HuH-7 (cell line): Measurements from ENCODE around the gene PRODH2.
"Not testable (repeated sequence)": the region's sequence is repeated elsewhere in the genome, so short reads cannot be mapped to it uniquely, and the experiment has no call there.

Source experiments
- DNase-seq: peaks from one replicate; pipeline ENCODE4 v3.0.0; 2011; ENCODE audit warnings: low spot score

PRODH2 gene

DNA sequence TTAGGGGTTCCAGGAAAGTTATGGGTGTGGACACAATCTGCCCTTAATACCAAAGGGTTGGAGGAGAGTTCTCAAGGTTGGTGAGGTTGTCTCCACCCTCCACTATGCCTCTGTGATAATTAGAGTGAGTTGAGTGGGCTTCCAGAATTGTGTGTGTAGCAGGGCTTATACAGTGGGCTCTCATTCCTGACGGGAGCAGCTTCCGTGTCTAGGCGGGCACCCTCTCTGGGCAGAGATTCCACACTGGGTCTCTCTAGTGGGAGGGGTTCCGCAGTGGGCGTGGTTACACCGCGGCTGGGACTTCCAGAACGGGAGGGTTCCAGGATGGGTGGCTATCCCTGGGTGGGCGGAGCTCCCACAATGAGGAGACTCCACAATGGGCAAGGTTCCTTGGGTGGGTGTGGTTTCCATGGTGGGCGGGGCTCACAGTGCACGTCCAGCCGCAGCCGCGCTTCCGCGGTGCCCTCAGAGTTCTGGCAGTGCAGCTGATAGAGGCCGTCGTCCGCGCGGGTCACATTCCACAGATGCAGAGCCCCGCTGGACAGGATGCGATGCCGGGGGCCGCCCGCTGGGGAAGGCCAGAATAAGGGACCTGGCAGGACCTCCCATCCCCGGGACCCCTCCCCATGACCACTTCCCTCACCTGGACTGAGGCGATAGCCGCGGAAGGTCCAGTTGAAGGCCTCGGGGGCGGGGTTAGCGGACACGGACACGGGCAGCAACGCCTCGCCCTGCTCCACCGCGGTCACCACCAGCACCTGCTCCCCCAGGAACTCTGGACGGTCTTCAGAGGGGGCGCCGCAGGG lies 31.2 kb upstream of the PRODH2 start:
- no peak for DNase-seq

DNA sequence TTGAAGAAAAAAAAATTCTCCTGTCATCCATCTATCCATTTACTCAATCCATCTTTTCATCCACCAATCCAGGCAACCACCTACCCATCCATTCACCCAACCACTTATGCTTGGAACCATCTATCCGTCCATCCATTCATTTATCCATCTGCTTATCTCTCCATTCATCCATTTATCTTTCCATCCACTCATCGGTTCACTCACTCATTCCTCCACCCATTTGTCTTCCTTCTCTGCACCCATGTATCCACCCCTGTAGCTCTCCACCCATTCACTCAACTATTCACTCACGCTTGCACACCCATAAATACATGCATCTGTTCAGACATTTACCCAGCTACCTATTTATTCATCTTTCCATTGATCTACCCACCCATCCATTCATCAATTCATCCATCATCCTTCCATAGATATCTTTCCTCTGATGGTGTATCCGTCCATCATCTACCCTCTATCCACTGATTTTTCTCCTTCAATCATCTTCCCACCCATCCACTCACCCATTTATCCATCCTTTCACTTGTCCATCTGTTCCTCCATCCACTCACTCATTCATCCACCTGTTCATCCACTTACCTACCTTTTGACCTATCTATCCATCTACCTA lies 30.1 kb upstream of the PRODH2 start:
- DNase-seq = no peak

DNA sequence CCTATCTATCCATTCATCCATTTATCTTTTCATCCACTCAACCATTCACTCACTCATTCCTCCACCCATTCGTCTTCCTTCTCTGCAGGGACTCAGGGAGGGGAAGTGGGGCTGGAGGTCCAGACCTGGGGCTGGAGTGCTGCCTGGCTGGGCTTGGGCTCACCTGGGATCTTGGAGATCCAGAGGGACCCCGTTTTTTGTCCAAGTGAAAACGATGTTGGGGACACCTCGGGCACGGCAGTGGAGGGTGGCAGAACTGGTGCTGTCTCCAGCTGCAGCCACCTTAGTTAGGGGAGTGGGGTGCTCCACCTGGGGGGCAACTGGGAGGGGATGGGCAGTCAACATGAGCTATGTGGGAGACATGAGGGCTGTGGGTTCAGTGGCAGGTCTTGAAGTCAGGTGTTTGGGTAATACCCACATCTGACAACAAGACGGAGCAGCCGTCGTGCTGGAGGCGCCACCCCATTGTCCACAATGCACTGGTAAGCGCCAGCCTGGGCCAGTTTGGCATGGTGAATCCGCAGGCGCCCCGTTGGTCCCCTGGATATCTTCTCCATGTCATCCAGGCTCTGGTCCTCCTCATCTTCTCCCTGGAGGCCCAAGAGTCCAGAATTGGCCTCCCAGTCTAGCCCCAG lies 29.4 kb upstream of the PRODH2 start:
- no peak for DNase-seq

- DNase-seq = not testable (repeated sequence)
Observed at GRCh38 chr19:35836096-35836495, 23.5 kb upstream of the PRODH2 start.

DNA sequence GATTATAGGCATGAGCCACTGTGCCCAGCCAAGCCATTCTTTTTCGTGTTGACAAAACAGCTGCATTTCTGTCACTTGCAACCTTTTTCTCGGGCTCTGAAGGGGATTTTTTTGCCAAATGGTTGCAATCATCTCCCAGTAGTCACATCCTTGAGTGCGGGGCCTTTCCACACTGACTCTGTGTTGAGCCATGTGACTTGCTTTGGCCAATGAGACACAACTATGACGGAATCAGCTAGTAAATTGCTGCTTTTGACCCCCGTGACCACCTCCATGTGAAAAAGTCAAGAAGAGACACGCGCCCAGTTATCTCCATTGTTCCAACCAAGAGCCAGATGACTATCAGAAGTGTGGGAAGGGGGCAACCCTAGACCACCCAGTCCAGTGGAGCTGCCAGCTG lies 21.3 kb upstream of the PRODH2 start:
- no peak for DNase-seq

- no peak for DNase-seq
Observed at GRCh38 chr19:35832054-35832453, 19.4 kb upstream of the PRODH2 start.

DNA sequence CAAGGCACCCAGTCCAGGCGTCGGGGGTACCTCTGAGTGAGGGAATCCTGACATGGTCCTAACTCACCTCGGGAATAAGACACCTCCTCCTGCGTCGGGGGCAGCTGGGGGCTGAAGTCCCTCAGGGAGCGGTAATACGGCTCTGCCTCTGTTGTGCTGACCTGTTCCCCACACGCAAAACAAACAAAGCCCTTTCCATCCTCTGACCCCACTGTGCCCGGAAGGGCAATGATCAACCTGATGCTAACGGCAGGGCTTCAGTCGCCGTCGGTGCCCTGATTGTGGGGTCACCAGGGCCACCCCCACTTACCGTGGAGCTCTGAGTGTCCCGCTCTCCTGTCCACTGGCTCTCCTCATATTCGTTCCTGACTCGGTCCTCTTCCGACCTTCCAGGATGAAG lies 18.3 kb upstream of the PRODH2 start:
- no peak for DNase-seq

GRCh38 chr19:35828692-35829301 lies 16.2 kb upstream of the PRODH2 start:
- DNase-seq = peak; percentile 84

DNA sequence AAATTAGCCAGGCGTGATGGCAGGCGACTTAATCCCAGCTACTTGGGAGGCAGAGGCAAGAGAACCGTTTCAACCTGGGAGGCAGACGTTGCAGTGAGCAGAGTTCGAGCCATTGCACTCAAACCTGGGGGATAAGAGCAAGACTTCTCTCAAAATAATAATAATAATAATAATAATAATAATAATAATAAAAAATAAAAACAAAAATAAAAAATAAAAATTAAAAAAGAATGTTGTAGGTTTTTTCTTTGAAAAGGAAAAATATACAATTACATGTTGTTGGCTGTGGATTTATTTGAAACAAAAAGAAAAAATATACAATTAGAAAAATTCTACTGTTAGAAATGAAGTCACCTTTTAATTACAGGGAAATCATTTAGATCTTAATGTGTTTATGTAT lies 11.5 kb upstream of the PRODH2 start:
- DNase-seq = no peak

GRCh38 chr19:35822579-35822978 lies 9.9 kb upstream of the PRODH2 start:
- no peak for DNase-seq

DNA sequence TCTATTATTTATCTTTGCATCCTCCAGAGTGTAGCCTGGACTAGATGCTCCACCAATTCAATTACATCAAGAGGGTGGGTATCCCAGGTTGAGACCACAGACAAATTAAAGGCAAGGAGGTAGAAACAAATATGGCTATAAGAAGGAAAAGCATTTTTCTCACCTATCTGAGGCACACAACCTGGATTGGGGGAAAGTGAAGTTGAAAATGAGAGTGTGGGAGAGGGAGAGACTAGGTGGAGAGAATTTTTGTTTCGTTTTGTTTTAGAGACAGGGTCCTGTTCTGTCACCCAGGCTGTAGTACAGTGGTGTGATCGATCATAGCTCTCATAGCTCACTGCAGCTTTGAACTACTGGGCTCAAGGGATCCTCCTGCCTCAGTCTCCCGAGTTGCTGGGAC lies 5.8 kb upstream of the PRODH2 start:
- DNase-seq = no peak

GRCh38 chr19:35816846-35817245 lies 4.2 kb upstream of the PRODH2 start:
- no peak for DNase-seq

DNA sequence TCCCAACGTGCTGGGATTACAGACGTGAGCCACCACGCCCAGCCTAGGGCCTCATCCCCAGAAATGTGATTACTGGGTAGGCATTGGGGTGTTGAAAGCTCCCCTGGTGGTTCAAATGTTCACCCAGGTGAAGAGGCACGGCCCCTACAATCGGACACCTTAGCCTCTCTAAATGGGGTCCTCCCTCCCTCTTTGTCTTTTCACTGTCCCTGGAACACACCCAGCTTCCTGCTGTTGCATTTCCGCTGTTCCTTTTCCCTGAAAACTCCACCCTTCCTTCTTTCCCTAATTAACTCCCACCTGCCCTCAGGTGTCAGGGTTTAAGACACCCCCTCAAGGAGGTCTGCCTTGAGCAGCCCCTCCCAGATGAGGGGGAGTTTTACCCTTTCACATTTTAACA lies 3.6 kb upstream of the PRODH2 start:
- DNase-seq = no peak

GRCh38 chr19:35813043-35813890 lies 622 bp upstream of the PRODH2 start:
- no peak for DNase-seq

DNA sequence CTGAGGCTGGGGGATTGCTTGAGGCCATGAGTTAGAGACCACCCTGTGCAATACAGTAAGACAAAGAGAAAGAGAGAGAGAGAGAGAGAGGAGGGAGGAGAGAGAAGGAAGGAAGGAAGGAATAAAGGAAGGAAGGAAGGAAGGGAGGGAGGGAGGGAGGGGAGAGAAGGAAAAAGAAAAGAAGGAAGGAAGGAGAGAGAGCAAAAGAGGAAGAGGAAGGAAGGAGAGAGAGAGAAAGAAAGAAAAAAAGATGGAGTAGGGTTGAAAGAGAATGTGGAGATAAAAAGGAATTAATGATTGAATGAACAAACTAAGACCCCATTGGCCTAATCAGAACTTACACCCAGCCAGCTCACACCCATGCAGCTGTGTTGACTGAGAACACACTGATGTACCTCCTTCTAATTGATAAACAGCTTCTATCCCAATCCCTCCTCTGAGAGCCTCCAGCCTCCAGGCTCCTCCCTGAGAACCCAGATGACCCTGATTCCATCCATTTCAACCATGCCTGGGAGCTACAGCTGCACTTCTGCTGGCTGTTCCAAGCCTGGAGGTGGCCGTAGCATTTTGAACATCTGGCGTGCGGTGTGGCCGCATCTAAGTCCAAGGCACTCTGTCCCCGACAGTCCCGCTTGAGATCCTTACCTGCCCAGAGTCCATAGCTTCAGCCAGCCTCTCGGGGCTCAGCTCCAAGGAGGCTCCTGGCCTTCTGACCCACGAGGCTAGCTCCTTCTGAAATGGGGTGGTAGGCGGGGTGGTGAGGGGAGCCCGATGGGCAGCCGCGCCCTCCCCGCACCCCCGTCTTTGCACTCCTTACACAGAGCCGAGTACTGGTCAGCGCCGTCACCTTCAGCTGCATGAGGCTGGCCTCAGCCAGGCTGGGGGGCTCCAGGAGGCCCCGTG lies 1.1 kb downstream of the PRODH2 start:
- DNase-seq = no peak

- DNase-seq = no peak
Observed at GRCh38 chr19:35807633-35808032, 5.0 kb downstream of the PRODH2 start.

DNA sequence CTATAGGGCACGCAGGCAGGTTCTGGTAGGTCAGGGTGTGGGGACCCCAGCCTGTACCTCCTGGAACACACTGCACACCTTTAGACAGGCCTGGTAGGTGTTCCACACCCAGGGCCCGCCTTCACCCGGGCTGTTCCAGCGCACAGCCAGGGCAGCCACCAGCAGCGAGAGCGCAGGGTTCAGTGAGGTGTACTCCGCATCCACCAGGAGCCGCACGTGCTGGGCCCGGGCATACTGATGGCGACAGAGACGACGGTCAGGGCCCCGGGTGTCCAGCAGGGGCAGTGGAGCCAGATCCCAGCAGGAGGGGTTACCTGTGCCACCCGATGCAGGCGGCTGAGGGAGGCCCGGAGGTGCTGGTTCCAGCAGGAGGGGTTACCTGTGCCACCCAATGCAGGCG lies 6.0 kb downstream of the PRODH2 start:
- no peak for DNase-seq

DNA sequence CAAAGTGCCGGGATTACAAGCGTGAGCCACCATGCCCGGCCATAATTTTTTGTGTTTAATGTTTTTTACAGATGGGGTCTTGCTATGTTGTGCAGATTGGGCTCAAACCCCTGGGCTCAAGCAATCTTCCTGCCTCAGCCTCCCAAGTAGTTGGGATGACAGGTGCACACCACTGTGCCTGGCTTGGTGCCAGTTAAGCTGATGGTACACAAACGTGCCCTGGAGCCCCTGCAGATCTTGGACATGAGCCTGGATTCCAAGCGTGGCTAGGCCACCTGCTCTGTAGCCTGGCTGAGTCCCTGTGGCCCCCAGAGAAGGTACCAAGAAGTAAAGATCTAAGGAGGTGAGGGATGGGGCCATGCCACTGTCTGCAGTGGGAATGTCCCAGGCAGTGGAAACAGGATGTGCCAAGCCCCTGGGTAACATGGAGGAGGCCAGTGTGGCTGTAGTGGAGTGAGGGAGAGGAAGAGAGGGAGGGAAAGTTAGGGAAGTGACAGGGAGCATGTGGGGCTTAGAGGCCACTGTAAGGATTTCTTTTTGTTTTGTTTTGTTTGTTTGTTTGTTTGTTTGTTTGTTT lies 7.0 kb downstream of the PRODH2 start:
- DNase-seq = no peak

DNA sequence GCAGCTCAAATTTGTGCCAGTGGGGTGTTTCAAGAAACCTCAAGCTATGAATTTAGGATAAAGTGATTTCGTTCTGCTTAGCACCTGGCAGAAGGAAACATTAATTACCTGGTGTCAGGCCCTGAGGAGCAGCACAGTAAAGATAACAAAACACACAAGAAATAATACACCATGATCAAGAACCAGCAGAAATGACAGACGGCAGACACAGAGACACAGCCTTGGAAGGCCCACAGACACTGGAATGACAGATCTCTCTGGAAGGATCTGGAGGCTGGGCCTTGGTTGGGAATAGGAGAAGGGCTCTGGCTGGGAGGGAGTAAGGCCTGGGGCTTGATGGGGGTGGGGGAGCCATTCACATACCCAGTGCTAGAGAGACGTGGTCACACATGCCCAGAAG lies 10.8 kb downstream of the PRODH2 start:
- no peak for DNase-seq

DNA sequence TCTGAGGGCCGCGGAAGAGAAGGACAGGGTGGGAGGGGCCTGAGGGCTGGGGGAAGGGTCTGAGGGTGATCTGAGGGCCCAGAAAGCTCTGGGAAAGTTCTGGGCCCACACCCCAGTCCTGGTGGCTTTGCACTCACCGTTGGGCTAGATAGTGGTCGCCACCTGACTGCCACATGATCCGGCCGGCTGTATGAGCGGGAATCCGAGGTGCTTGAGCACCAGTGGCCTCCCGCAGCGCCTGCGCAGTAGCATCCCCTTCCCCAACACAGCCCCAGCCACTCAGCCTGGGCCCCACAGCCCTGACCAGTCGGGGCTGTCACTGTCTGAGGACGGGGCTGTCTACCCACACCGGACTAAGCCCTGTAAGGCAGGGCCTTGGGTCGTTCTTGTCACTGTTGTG lies 15.0 kb downstream of the PRODH2 start:
- DNase-seq = no peak
